NCI-H526 (cell line): ENCODE measurements around the gene MAPK4.
A peak's percentile ranks its signal among the peaks of the same experiment; 100 is the strongest.

Experiments used
- DNase-seq, 2 experiments: peaks; one replicate each; lab custom pipeline; 2025; lab: John Stamatoyannopoulos, UW

The MAPK4 gene

GRCh38 chr18:50623694-50624352, 63.9 kb downstream of the MAPK4 start:
- no peak for DNase-seq

- no peak for DNase-seq
These were observed 65.1 kb downstream of the MAPK4 start for GRCh38 chr18:50624981-50625380.

- no peak for DNase-seq
These were observed 66.4 kb downstream of the MAPK4 start for GRCh38 chr18:50626317-50626716.

DNA sequence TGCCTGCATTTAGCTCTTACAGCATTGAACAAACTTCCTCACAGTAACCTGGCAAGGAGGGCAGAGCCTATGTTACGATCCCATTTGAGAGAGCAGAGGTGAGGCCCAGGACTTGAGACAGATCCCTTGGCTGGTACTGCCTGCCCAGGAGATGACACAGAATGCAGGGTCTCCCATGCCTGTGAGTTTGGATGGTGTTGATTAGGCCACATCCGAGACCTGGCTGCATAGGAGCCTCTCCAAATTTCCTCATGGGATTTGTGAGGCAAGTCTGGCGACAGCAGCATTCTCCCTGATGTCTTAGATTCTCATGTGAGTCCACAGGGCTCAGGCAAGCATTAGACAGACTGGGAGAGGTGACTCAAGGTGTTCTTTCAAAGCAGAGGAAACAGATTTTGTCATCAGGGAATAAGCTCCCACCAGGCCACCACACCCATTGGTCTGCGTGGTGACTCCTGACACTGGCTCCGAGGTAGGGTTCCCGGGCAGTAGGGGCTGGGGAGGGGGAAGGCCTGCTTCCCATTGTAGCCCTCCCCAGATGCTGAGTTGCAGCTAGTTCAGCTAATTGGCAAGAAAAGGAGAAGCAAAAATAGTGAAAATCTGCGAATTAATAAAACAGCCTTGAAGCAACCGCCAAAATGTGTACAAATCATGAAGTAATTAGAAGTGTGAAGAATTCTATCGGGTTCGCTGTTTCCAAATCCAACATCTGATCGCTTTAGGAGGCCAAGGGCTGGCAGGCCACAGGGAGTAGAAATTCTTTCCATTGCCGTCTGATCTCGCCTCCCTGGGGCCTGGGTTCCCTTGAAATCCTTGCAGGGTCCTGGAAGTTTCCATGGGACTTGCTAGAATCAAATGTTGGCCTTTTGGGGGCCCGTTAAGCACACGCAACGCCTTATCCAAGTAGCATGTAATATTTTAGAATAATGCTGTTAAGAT, 68.0 kb downstream of the MAPK4 start:
- no peak for DNase-seq

DNA sequence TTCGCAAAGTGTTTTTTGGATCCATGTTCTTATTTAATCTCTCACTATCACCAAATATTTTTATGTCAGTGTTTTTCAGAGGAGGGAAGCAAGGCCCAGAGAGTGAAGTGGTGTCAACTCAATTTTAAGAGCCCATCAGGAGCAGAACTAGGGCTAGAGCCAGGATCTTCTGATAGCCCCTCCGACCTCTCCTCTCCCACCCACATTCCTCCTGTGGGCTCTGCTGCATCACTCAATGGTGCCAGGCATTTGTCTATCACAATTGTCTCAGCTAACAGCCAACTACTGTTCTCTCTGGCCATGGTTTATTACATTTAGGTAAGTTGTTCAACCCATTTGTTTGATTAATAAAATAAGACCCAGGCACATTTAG, 68.6 kb downstream of the MAPK4 start:
- no peak for DNase-seq

- peak; percentile 83 to 87 for DNase-seq
These were observed 69.3 kb downstream of the MAPK4 start for GRCh38 chr18:50629148-50629631.

DNA sequence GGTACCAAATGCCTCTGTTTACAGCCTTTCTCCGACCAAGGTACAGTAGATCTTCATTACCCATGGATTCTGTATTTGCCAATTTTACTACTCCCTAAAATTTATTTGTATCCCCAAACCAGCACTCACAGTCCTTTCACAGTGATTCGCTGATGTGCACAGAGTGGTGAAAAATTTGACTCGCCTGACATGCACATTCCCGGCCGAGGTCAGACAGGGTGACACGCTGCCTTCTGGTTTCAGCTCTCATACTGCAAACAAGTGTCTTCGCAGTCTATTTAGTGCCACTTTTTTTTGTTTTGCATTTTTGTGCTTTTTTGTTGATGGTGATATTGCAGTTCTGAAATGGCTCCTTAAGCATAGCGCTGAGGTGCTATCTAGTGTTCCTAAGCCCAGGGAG, 71.0 kb downstream of the MAPK4 start:
- no peak for DNase-seq

GRCh38 chr18:50632895-50633515, 73.1 kb downstream of the MAPK4 start:
- DNase-seq = no peak

- DNase-seq = no peak
These were observed 74.1 kb downstream of the MAPK4 start for GRCh38 chr18:50633992-50634391.

- DNase-seq = no peak
These were observed 76.6 kb downstream of the MAPK4 start for GRCh38 chr18:50636366-50637057.

- no peak for DNase-seq
These were observed 78.4 kb downstream of the MAPK4 start for GRCh38 chr18:50638016-50638883.

GRCh38 chr18:50638884-50639420, 79.1 kb downstream of the MAPK4 start:
- DNase-seq = peak in 1 of 2 experiments; percentile 27

DNA sequence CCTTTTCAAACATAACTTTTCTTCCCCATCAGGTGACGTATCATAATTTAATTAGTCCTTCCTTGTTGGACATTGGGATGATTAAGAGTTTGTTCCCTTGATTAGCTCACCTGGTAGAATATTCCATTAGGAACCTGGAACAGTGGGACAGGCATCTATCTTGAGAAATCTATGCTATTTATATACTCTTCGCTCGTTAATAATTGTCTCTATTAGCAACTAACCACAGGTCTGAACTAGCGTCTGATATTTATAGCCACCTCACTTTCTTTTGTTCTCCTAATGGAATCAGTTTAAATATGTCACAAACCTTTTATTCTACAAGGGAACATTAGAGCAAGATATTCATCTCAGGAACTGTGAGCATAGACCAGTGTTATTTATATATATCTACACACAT, 79.8 kb downstream of the MAPK4 start:
- DNase-seq = no peak

DNA sequence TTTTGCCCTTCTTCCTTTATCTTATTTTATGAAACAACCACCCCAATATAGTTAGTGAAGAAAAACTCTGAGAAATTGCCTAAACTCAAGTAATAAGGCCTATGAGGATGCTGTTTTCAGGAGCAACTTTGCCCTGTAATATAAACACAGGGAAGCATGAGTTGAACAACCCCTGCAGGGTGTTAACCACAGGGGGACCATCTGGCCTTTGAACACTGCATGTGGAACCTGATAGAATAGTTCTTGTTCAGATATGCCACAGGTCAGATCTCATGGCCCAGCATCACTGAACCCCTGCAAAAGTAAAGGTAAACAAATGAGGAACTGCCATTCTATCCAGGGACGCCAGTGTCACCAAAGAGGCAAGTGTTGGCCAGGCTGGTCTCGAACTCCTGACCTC, 82.6 kb downstream of the MAPK4 start:
- no peak for DNase-seq

DNA sequence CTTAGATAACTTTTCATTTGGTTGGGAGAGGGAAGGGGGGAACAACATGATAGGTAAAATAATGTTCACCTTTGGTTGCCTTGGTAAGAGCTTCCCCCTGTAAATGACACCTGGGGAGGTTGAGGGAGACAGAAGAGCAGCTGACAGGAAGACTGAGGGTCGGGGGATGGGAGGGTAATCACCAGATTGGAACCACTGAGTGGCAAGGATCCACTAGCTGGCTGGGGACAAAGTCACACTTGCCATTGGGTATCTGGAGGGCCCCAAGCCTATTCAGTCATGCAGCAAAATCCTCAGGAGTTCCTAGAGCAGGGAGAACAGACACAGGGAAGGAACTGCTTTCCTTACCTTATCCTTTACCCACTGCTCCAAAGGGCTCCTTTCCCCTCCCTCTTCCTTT, 84.3 kb downstream of the MAPK4 start:
- no peak for DNase-seq

DNA sequence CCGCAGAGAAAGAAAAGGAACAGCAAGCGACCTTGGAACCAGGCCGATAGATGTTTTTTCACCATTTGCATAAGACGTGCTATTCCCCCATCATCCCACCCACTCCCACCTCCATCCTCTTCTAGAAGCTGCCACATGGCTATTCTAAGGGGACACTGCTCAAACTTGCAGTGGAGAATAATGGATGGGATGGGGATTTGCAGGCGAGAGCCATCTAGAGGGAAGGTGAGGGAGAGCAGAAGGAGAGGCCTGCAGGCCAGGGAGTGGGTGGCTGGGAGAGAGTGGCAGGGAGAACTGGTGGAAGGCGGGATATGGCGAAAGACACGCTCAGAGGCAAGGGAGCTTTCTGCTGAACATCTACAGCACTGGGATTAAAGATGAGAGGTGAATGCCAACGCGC, 84.9 kb downstream of the MAPK4 start:
- peak; percentile 23 to 61 for DNase-seq

- no peak for DNase-seq
These were observed 87.3 kb downstream of the MAPK4 start for GRCh38 chr18:50647237-50647636.

- DNase-seq = no peak
These were observed 87.9 kb downstream of the MAPK4 start for GRCh38 chr18:50647792-50648191.

DNA sequence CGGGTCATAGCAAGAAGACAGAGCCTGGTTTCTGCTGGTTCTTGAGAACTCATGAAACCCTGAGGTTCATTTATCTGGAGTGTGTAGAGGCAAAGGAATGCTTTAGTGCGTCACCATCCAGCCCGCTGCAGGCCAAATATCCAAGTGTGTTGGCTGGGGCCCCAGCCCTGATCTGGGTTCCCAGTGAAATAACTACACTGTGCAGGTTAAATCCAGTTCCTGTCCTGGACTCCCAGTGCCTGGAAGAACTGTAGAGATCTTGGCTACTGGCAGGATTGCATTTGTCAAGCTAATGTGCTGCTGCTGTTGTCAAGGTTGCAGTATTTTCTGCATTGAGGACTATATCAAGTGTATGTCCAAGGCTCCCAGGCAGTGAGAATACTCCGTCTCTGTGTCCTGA, 89.9 kb downstream of the MAPK4 start:
- no peak for DNase-seq

DNA sequence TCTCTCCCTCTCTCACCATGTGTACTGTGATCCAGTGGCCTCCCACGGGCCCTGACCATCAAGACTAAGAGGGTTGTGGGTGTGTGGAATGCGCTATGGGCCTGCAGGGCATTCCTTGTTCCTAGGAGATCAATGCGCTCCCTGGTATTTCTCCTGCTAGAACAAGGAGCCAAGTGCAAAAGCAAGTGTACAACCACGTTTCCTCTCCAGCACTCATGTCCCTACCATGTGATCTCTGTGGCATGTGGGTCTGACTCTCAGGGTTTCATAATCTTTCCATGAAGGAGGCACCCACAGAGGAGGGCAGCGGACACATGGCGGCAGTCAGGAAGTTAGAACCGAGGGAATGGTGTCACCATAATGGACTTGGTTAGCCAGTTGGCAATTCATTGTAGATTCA, 91.4 kb downstream of the MAPK4 start:
- no peak for DNase-seq
